HepG2 (cell line): Measurements from ENCODE around the gene NPS.

Experiments used
- RAD21 ChIP-seq: fragments of 450-650 bp; formaldehyde crosslinking; IDR thresholded peaks from 2 replicates; pipeline ENCODE4 v1.5.0; 2020; ENCODE audit warnings: mild to moderate bottlenecking
- YEATS2 ChIP-seq: sonication (generic); formaldehyde crosslinking; IDR thresholded peaks from 2 replicates; pipeline ENCODE4 v1.4.0; 2020; ENCODE audit warnings: missing genetic modification reagents, borderline replicate concordance
- ZNF619 ChIP-seq: sonication (generic); formaldehyde crosslinking; IDR thresholded peaks from 2 replicates; pipeline ENCODE4 v1.4.0; 2020; ENCODE audit warnings: mild to moderate bottlenecking, missing genetic modification reagents
- TF ChIP-seq, protein P1 (sequence below): sonication (generic); formaldehyde crosslinking; IDR thresholded peaks from 2 replicates; pipeline ENCODE4 v1.5.0; 2020; ENCODE audit warnings: mild to moderate bottlenecking, missing genetic modification reagents

DNA sequence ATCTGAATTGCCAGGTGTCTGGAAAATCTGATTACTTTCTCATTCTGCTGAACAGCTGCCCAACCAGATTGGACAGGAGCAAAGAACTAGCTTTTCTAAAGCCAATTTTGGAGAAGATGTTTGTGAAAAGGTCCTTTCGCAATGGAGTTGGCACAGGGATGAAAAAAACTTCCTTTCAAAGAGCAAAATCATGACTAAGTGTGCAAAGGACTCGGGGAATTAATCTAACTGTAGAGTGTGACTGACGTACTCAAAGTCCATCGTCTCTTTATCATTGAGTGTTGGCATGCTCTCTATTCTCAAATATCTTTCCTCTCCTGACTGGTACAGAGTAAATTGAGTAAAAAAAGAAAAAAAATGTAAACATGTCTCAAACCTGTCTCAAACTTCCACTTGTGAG, 3.3 kb downstream of the NPS start:
- TF ChIP-seq YEATS2 (CRISPR knock-in tag) (no peak), ZNF619 (CRISPR knock-in tag) (no peak), RAD21 (CRISPR knock-in tag) (no peak)
- TF ChIP-seq, protein P1, sequence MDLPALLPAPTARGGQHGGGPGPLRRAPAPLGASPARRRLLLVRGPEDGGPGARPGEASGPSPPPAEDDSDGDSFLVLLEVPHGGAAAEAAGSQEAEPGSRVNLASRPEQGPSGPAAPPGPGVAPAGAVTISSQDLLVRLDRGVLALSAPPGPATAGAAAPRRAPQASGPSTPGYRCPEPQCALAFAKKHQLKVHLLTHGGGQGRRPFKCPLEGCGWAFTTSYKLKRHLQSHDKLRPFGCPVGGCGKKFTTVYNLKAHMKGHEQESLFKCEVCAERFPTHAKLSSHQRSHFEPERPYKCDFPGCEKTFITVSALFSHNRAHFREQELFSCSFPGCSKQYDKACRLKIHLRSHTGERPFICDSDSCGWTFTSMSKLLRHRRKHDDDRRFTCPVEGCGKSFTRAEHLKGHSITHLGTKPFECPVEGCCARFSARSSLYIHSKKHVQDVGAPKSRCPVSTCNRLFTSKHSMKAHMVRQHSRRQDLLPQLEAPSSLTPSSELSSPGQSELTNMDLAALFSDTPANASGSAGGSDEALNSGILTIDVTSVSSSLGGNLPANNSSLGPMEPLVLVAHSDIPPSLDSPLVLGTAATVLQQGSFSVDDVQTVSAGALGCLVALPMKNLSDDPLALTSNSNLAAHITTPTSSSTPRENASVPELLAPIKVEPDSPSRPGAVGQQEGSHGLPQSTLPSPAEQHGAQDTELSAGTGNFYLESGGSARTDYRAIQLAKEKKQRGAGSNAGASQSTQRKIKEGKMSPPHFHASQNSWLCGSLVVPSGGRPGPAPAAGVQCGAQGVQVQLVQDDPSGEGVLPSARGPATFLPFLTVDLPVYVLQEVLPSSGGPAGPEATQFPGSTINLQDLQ (CRISPR knock-in tag): no peak
